Measurements from ENCODE around the gene RGL1. TPM values are rescaled to one million over a fixed set of nuclear protein-coding genes. Genes with fewer than 3 reads are reported as not detected.

RGL1 gene
- total and polyA plus RNA-seq, 2 donors (not counting 3 experiments of a cell fraction or from before 2014, with no cell fraction given) = 19.8 to 35.3 TPM

DNA sequence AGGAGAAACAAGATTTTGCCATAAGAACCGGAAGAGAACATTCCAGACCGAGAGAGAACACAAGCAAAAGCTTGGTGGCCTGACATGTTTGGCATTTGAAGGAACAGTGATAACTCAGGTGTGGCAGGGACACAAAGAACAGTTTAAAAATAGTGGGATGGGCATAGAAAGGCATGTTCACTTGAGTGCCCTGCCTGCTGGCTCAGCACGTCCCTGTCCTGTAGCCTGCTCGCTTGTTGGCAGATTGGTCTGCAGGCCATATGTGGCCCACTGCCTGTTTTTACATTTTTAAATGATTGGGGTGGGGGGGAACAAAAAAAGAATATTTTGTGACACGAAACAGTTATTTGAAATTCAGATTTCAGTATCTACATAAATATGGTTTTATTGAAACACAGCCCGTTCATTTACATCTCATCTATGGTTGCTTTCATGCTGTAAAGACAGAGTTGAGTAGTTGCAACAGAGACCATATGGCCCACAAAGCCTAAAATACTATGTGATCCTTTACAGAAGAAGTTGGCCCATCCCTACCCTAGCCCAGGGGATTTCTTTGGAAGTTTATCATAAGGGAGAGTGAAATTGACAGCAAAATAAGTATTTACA, 100.7 kb downstream of the RGL1 start:
- POLR2A ChIA-PET = no interaction called here
- Histone ChIP-seq H4K20me1 (replicated peaks; ENCODE audit: control insufficient read depth, extremely low read depth, insufficient read depth, low read length) (no peaks in the 10 kb centered on the region), H3K9me1 (replicated peaks; ENCODE audit: control insufficient read depth, extremely low read depth, insufficient read depth, low read length) (no peaks in the 10 kb centered on the region), H3K27me3 (ENCODE audit: control insufficient read depth in 2 of 2, insufficient read depth in 2 of 2, low read length in 2 of 2) (no peaks in the 10 kb centered on the region), H3K4me1 (ENCODE audit: control insufficient read depth, extremely low read depth, insufficient read depth, low read length) (peaks cover 8% of the 10 kb centered on the region), H3K4me2 (ENCODE audit: insufficient read depth, low read length) (no peak overlapping the region), H3K9me3 (replicated peaks; ENCODE audit: control insufficient read depth, insufficient read depth, low read length) (no peaks in the 10 kb centered on the region), H3K4me3 (replicated peaks in 1 of 3; ENCODE audit: insufficient read depth in 1 of 3, low read depth in 1 of 3, low read length in 3 of 3) (no peak overlapping the region), H2AFZ (ENCODE audit: low read depth, low read length) (no peak overlapping the region), H3K79me2 (ENCODE audit: control insufficient read depth, insufficient read depth, low read length) (no peaks in the 10 kb centered on the region), H3K36me3 (ENCODE audit: control insufficient read depth in 2 of 2, extremely low read depth in 1 of 2, insufficient read depth in 2 of 2, low read length in 2 of 2) (peaks cover 21 to 23% of the 10 kb centered on the region in 2 experiments), H3K9ac (replicated peaks; ENCODE audit: extremely low read depth, insufficient read depth, low read length) (no peak overlapping the region), H3K27ac (ENCODE audit: insufficient read depth, low read depth, low read length) (no peak overlapping the region)
- DNase-seq (ENCODE audit: low read depth, low spot score) (no peak), FAIRE-seq (no peak)
- CTCF ChIA-PET = interaction anchor here (1.0 to 1.4 kb wide), 2 partner anchors 13 to 250 kb away, joined by 3 to 7 read pairs; no protein-coding TSS in a partner anchor
- intact Hi-C loops (cut with micrococcal nuclease) = no loop called here
- no TSS peak for BruUV-seq (replicated peaks)
- TF ChIP-seq JUN (IDR thresholded peaks at IDR 0.05; ENCODE audit: borderline replicate concordance, insufficient read depth, insufficient read length, low read depth) (no peak), POLR2AphosphoS5 (IDR thresholded peaks at IDR 0.05; ENCODE audit: insufficient read depth, low read depth, low read length) (no peak), MYC (IDR thresholded peaks at IDR 0.05; ENCODE audit: low read depth, low read length) (no peak), FOS (IDR thresholded peaks at IDR 0.05; ENCODE audit: borderline replicate concordance, insufficient read depth, low read length) (no peak), POLR2A (IDR thresholded peaks at IDR 0.05; ENCODE audit: low read depth, low read length) (no peak), GATA2 (IDR thresholded peaks at IDR 0.05; ENCODE audit: insufficient read depth, insufficient read length, low read depth, low read length) (no peak), EZH2 (IDR thresholded peaks at IDR 0.05; ENCODE audit: borderline replicate concordance, low read depth, low read length, severe bottlenecking) (no peak)
- TF ChIP-seq, protein P1, sequence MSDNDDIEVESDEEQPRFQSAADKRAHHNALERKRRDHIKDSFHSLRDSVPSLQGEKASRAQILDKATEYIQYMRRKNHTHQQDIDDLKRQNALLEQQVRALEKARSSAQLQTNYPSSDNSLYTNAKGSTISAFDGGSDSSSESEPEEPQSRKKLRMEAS (IDR thresholded peaks at IDR 0.05; ENCODE audit: insufficient read depth, insufficient read length) = no peak
- TF ChIP-seq, protein P2, sequence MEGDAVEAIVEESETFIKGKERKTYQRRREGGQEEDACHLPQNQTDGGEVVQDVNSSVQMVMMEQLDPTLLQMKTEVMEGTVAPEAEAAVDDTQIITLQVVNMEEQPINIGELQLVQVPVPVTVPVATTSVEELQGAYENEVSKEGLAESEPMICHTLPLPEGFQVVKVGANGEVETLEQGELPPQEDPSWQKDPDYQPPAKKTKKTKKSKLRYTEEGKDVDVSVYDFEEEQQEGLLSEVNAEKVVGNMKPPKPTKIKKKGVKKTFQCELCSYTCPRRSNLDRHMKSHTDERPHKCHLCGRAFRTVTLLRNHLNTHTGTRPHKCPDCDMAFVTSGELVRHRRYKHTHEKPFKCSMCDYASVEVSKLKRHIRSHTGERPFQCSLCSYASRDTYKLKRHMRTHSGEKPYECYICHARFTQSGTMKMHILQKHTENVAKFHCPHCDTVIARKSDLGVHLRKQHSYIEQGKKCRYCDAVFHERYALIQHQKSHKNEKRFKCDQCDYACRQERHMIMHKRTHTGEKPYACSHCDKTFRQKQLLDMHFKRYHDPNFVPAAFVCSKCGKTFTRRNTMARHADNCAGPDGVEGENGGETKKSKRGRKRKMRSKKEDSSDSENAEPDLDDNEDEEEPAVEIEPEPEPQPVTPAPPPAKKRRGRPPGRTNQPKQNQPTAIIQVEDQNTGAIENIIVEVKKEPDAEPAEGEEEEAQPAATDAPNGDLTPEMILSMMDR (IDR thresholded peaks at IDR 0.05; ENCODE audit: extremely low read depth in 1 of 2, insufficient read depth in 1 of 2, low read depth in 1 of 2, low read length in 2 of 2) = no peak
- dilution Hi-C loops (cut with MboI; ENCODE audit: extremely low pct_ligation_motif_present, low sequenced_read_pairs) = no loop called here

Measured in endothelial cell of umbilical vein (primary cell).